BLaER1 treated with 17β-estradiol and CSF1 and Interleukin-3, amounts not matched to agents 10 nM and 100 nM (cell line): ENCODE measurements around the gene KCTD4.

Source experiments
- H3K27ac ChIP-seq, 11 experiments: shearing (Covaris generic); formaldehyde crosslinking; 2 replicates each; pipeline ENCODE4 v1.8.1; 2022
- H3K27me3 ChIP-seq, 11 experiments: shearing (Covaris generic); formaldehyde crosslinking; 2 replicates each; pipeline ENCODE4 v1.8.1; 2022
- H3K36me3 ChIP-seq, 11 experiments: shearing (Covaris generic); formaldehyde crosslinking; 2 replicates each; pipeline ENCODE4 v1.8.1; 2022
- H3K4me1 ChIP-seq, 10 experiments: shearing (Covaris generic); formaldehyde crosslinking; 2 replicates each; pipeline ENCODE4 v1.8.1; 2022
- H3K4me2 ChIP-seq, 11 experiments: shearing (Covaris generic); formaldehyde crosslinking; 2 replicates each; pipeline ENCODE4 v1.8.1; 2022
- H3K4me3 ChIP-seq, 10 experiments: shearing (Covaris generic); formaldehyde crosslinking; 2 replicates each; pipeline ENCODE4 v1.8.1; 2022
- H3K9ac ChIP-seq, 11 experiments: shearing (Covaris generic); formaldehyde crosslinking; 2 replicates each; pipeline ENCODE4 v1.8.1; 2022
- H3K9me3 ChIP-seq, 11 experiments: shearing (Covaris generic); formaldehyde crosslinking; replicated peaks in 1 of 11; 2 replicates each; pipeline ENCODE4 v1.8.1; 2022
- H4K20me1 ChIP-seq, 11 experiments: shearing (Covaris generic); formaldehyde crosslinking; 2 replicates each; pipeline ENCODE4 v1.8.1; 2022
- Cebpa-rat ChIP-seq, 11 experiments: shearing (Covaris generic); IDR thresholded peaks; 2 replicates each; pipeline ENCODE4 v1.8.1; 2022

The KCTD4 gene

DNA sequence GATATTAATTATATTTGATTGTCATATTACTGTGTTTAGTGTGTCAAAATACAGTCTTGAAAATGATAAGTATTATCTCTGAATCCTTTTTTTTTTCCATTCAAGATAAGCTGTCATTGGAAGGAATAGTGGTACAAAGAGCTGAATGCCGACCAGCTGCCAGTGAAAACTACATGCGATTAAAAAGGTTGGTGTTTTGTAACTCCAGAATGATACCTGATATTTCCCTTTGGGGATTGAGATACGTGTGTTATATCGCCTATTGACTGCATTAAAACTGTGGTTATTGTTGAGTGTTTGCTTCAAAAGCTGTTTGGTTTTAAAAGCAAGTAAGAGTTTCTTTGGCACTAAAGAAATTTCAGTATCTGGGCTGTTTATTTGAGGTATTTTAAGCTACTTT is 6.5 kb upstream of the KCTD4 start:
- Histone ChIP-seq H3K27me3 (no peaks in the 10 kb centered on the region), H3K36me3 (peaks cover 28 to 61% (median 48%) of the 10 kb centered on the region in 11 experiments), H4K20me1 (peaks cover 0 to 41% (median 6%) of the 10 kb centered on the region in 11 experiments; a peak in 5 of 22 replicates), H3K4me2 (no peak overlapping the region), H3K9me3 (no peaks in the 10 kb centered on the region), H3K9ac (no peak overlapping the region), H3K4me3 (no peak overlapping the region), H3K4me1 (peaks cover 0 to 14% (median 0%) of the 10 kb centered on the region in 10 experiments; a peak in 2 of 20 replicates), H3K27ac (no peak overlapping the region)
- no peak for TF ChIP-seq Cebpa-rat (IDR thresholded peaks at IDR 0.05)

DNA sequence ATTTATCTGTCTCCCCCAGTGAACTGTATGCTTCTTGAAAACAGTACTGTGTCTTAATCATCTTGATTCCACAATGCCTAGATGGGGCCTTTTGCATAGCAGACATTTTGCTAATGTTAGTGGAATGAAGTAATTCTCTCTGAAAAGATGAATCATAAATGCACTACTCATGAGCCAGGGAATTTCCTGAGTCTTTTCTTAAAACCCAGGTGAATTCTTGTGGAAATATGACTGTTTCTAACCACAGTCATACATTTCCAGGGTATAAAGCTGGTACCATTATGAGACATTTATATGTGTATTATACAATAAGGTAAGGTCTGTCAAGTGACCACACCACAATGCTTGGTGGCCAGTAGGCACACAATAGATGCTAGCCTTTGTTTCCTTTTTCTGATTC is 5.5 kb upstream of the KCTD4 start:
- Histone ChIP-seq H3K27me3 (no peaks in the 10 kb centered on the region), H3K4me3 (no peak overlapping the region), H4K20me1 (peaks cover 0 to 44% (median 6%) of the 10 kb centered on the region in 11 experiments; a peak in 5 of 22 replicates), H3K9ac (no peak overlapping the region), H3K4me2 (no peak overlapping the region), H3K27ac (no peak overlapping the region), H3K9me3 (no peaks in the 10 kb centered on the region), H3K4me1 (peaks cover 0 to 14% (median 0%) of the 10 kb centered on the region in 10 experiments; a peak in 2 of 20 replicates), H3K36me3 (peaks cover 28 to 61% (median 49%) of the 10 kb centered on the region in 11 experiments)
- TF ChIP-seq Cebpa-rat (IDR thresholded peaks at IDR 0.05), result no peak

DNA sequence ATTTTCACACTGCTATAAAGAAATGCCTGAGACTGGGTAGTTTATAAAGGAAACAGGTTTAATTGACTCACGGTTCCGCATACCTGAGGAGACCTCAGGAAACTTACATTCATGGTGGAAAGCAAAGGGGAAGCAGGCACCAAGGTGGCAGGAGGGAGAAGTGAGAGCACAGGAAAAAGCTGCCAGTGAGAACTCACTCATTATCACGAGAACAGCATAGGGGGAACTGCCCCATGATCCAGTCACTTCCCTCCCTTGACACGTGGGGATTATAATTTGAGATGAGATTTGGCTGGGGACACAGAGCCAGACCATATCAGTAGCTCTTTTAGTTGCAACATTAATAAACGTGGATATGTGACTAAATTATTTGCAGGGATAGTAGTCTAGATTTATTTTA is 4.3 kb upstream of the KCTD4 start:
- TF ChIP-seq Cebpa-rat (IDR thresholded peaks at IDR 0.05), result no peak
- H3K9ac ChIP-seq, result no peak overlapping the region
- H3K27me3 ChIP-seq, result no peaks in the 10 kb centered on the region
- no peak overlapping the region for H3K4me2 ChIP-seq
- H3K4me3 ChIP-seq, result no peak overlapping the region
- peaks cover 0 to 14% (median 3%) of the 10 kb centered on the region in 10 experiments; a peak in 10 of 20 replicates for H3K4me1 ChIP-seq
- no peaks in the 10 kb centered on the region for H3K9me3 ChIP-seq
- H3K36me3 ChIP-seq, result peaks cover 24 to 61% (median 47%) of the 10 kb centered on the region in 11 experiments
- peaks cover 0 to 52% (median 11%) of the 10 kb centered on the region in 11 experiments; a peak in 11 of 22 replicates for H4K20me1 ChIP-seq
- H3K27ac ChIP-seq, result no peak overlapping the region

DNA sequence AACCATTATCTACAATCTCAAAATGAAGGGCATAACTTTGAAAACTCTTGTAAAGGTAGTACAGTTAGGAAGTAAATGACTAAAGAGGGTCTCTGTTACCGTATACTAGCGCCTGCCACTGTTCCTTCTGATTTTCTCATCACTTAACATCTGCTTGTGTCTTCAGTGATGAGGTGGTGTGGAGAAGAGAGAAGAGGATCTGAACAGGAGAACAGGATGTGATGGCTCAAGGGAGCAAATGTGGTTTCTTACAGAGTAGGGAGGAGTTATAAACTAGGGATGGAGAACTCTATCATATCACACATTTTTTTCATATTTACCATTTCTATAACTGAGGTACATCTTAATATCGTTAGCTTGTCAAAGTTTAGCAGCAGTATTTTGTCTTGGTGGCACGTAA is 1.1 kb downstream of the KCTD4 start:
- no peak overlapping the region for H3K4me3 ChIP-seq
- TF ChIP-seq Cebpa-rat (IDR thresholded peaks at IDR 0.05), result no peak
- peak overlapping the region in 10 of 11 experiments; percentile 11 to 50 (median 36); a peak in 13 of 22 replicates for H3K4me2 ChIP-seq

DNA sequence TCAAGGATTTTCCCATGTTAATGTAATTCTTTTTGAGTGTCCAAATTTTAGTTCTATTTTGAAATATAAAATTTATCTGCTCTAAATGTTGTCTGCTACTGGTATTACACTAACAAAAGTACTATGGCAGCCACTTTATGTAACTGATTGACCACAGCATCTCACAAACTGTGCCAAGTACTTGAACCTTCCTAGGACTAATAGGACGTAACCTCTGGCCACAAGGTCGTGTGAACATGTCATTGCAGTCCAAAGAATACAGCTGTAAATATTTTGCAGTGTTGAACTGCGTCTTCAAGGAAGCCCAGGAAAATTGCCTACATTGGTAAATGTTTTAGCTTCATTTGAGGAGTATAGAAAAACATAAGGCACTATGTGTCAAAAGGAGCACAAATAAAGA is 1.9 kb downstream of the KCTD4 start:
- Histone ChIP-seq H4K20me1 (peaks cover 5 to 73% (median 22%) of the 10 kb centered on the region in 11 experiments; a peak in 19 of 22 replicates), H3K27ac (no peak overlapping the region), H3K27me3 (no peaks in the 10 kb centered on the region), H3K36me3 (peaks cover 5 to 41% (median 27%) of the 10 kb centered on the region in 11 experiments; a peak in 16 of 22 replicates), H3K4me3 (no peak overlapping the region), H3K9me3 (no peaks in the 10 kb centered on the region), H3K4me1 (peaks cover 20 to 48% (median 38%) of the 10 kb centered on the region in 10 experiments), H3K9ac (no peak overlapping the region), H3K4me2 (peak overlapping the region in 6 of 11 experiments; percentile 11 to 50 (median 38); a peak in 7 of 22 replicates)
- TF ChIP-seq Cebpa-rat (IDR thresholded peaks at IDR 0.05), result no peak

More for the DNA sequence above, 1.1 kb downstream of the KCTD4 start:
- Histone ChIP-seq H4K20me1 (peaks cover 5 to 72% (median 17%) of the 10 kb centered on the region in 11 experiments; a peak in 19 of 22 replicates), H3K27me3 (no peaks in the 10 kb centered on the region), H3K36me3 (peaks cover 0 to 34% (median 24%) of the 10 kb centered on the region in 11 experiments; a peak in 15 of 22 replicates), H3K4me1 (peaks cover 20 to 46% (median 31%) of the 10 kb centered on the region in 10 experiments), H3K9me3 (no peaks in the 10 kb centered on the region), H3K9ac (no peak overlapping the region), H3K27ac (no peak overlapping the region)

DNA sequence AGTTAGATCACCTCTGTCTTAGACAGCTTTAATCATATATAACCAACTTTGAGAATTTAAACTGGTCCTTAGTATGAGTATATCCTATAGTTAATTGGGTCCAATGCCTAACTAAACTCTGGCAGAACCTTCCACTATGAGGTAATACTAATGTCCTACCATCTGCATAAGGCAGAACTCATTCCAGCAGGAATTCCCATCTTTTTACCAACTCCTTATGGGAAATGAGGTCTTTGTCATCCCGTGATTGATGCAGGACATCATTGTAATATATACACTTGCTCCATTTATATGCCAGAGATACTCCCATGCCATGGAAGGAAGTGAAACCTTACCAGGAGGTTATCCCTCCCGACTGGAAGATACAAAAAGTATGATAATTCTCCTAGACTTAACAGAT is 2.8 kb downstream of the KCTD4 start:
- no peak for TF ChIP-seq Cebpa-rat (IDR thresholded peaks at IDR 0.05)

DNA sequence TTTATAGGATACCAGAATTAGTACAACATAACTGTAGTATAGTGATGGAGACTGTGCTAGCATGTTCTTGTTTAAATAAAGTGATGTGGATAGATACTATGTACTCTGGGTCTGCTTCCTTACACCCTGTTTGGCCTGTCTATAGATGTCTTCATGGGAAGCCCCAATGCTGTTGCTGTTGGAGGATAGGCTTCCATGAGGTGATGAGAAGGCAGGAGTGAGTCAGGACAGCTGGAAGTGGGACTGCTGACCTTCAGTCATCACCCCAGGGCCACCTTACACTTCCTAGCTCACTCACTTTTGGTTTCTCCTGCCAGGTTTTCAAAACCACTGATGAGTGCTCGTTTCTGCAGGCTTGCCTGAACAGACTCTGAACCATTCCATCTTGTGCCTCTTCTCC is 4.2 kb downstream of the KCTD4 start:
- Histone ChIP-seq H3K9ac (no peak overlapping the region), H3K9me3 (no peaks in the 10 kb centered on the region), H3K4me1 (peaks cover 20 to 52% (median 40%) of the 10 kb centered on the region in 10 experiments), H3K4me3 (no peak overlapping the region), H3K36me3 (peaks cover 5 to 47% (median 20%) of the 10 kb centered on the region in 11 experiments; a peak in 17 of 22 replicates), H3K27me3 (no peaks in the 10 kb centered on the region), H3K4me2 (peak overlapping the region in 2 of 11 experiments; percentile 82 to 90; a peak in 1 of 22 replicates), H4K20me1 (peaks cover 5 to 57% (median 24%) of the 10 kb centered on the region in 11 experiments; a peak in 19 of 22 replicates), H3K27ac (no peak overlapping the region)
- TF ChIP-seq Cebpa-rat (IDR thresholded peaks at IDR 0.05), result no peak

More for the DNA sequence above, 2.8 kb downstream of the KCTD4 start:
- peaks cover 5 to 48% (median 26%) of the 10 kb centered on the region in 11 experiments; a peak in 17 of 22 replicates for H3K36me3 ChIP-seq
- H4K20me1 ChIP-seq, result peaks cover 10 to 67% (median 26%) of the 10 kb centered on the region in 11 experiments; a peak in 19 of 22 replicates
- H3K9me3 ChIP-seq, result no peaks in the 10 kb centered on the region
- H3K9ac ChIP-seq, result no peak overlapping the region
- peaks cover 20 to 52% (median 40%) of the 10 kb centered on the region in 10 experiments for H3K4me1 ChIP-seq
- H3K27me3 ChIP-seq, result no peaks in the 10 kb centered on the region
- no peak overlapping the region for H3K27ac ChIP-seq
- no peak overlapping the region for H3K4me3 ChIP-seq
- no peak overlapping the region for H3K4me2 ChIP-seq

DNA sequence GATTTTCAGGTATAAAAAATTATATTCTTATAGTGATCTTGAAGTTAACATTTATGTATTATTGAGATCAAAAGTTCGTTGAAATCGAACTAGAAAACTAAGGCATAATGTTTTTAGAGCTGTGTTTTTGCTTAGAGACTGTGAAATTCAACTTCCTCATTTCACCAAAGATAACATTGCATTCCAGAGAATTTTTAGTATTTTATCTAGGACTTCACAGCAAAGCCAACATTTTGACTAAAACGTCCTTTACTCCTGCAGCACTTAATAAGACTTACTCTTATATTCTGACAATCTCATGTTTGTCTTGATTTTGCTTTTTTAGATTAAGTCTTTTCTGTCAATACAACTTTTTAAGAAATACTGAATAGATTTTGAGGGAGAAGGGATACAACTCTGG is 4.7 kb downstream of the KCTD4 start:
- Histone ChIP-seq H4K20me1 (peaks cover 5 to 57% (median 24%) of the 10 kb centered on the region in 11 experiments; a peak in 19 of 22 replicates), H3K9ac (no peak overlapping the region), H3K9me3 (no peaks in the 10 kb centered on the region), H3K4me3 (no peak overlapping the region), H3K4me2 (peak overlapping the region in 6 of 11 experiments; percentile 48 to 90 (median 64); a peak in 9 of 22 replicates), H3K27me3 (no peaks in the 10 kb centered on the region), H3K4me1 (peaks cover 20 to 52% (median 40%) of the 10 kb centered on the region in 10 experiments), H3K36me3 (peaks cover 5 to 42% (median 15%) of the 10 kb centered on the region in 11 experiments; a peak in 13 of 22 replicates), H3K27ac (no peak overlapping the region)
- TF ChIP-seq Cebpa-rat (IDR thresholded peaks at IDR 0.05), result no peak

DNA sequence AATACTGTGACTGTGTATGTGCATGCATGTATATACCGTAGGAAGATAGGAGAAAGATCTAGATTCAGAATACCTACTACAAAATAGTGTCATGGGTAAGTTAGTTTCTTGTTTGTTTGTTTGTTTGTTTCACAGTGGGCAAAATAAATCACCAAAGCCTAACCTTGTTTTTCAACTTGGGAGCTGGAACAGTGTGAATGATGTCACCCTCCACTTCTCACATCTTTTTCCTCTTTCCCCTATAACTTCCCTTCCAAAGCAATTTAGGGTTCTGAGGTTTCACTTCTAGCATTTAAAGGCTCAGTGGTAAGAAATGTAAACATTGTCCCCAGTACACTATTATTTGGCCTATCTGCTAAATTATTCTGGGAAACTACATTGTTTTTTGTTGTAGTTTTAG is 5.4 kb downstream of the KCTD4 start:
- Histone ChIP-seq H3K27me3 (no peaks in the 10 kb centered on the region), H4K20me1 (peaks cover 5 to 52% (median 24%) of the 10 kb centered on the region in 11 experiments; a peak in 19 of 22 replicates), H3K36me3 (peaks cover 5 to 35% (median 16%) of the 10 kb centered on the region in 11 experiments; a peak in 13 of 22 replicates), H3K9ac (no peak overlapping the region), H3K9me3 (no peaks in the 10 kb centered on the region), H3K4me3 (no peak overlapping the region), H3K4me1 (peaks cover 20 to 51% (median 40%) of the 10 kb centered on the region in 10 experiments), H3K27ac (no peak overlapping the region), H3K4me2 (peak overlapping the region; percentile 5 to 90 (median 48); a peak in 19 of 22 replicates)
- TF ChIP-seq Cebpa-rat (IDR thresholded peaks at IDR 0.05), result no peak
